Liver (tissue), 3 donors: ENCODE results near the gene HOXB8.

Experiments used
- CTCF ChIP-seq: fragments of 150-350 bp; IDR thresholded peaks from 2 replicates; pipeline ENCODE4 v1.5.1; 2017; ENCODE audit warnings: improper control_type of control experiment, low read depth, low read length; ENCODE audit not compliant: missing input control
- GABPA ChIP-seq, 2 donors: IDR thresholded peaks in 1 of 2; conservative IDR thresholded peaks in 1 of 2; 2 replicates each; pipeline ENCODE4 v1.6.1; 2016; ENCODE audit warnings: antibody characterized with exemption in 2 of 2, mild to moderate bottlenecking in 1 of 2, moderate library complexity in 1 of 2
- JUND ChIP-seq, 2 donors: IDR thresholded peaks; 2 replicates each; pipeline ENCODE4 v1.6.1; 2016; ENCODE audit warnings: antibody characterized with exemption in 2 of 2
- TAF1 ChIP-seq: conservative IDR thresholded peaks from 2 replicates; pipeline ENCODE4 v1.6.1; 2016; ENCODE audit warnings: antibody characterized with exemption, mild to moderate bottlenecking
- donor health status: healthy.
- donor health status: healthy.

- no peak for TF ChIP-seq TAF1
- TF ChIP-seq CTCF: peak; percentile 73
- no peak for TF ChIP-seq JUND (IDR thresholded peaks at IDR 0.05)
- TF ChIP-seq GABPA (IDR thresholded peaks at IDR 0.05 in 1 of 2, conservative IDR thresholded peaks at IDR 0.05 in 1 of 2): no peak
Measured at GRCh38 chr17:48593840-48594537, 21.1 kb downstream of the HOXB8 start.
